ENCODE data around the gene GRXCR2.
"Not testable (repeated sequence)": the region's sequence is repeated elsewhere in the genome, so short reads cannot be mapped to it uniquely, and the experiment has no call there.

Gene GRXCR2

GRCh38 chr5:145872486-145872885 lies 328 bp downstream of the GRXCR2 start:
- no peak for DNase-seq

GRCh38 chr5:145869753-145870152 lies 3.1 kb downstream of the GRXCR2 start:
- DNase-seq = no peak

- DNase-seq = no peak
Measured at GRCh38 chr5:145867806-145868205, 5.0 kb downstream of the GRXCR2 start.

GRCh38 chr5:145864432-145864831 lies 8.4 kb downstream of the GRXCR2 start:
- not testable (repeated sequence) for DNase-seq

GRCh38 chr5:145863003-145863402 lies 9.8 kb downstream of the GRXCR2 start:
- no peak for DNase-seq

- no peak for DNase-seq
Measured at GRCh38 chr5:145859897-145860296, 12.9 kb downstream of the GRXCR2 start.

- no peak for DNase-seq
Measured at GRCh38 chr5:145859453-145859852, 13.4 kb downstream of the GRXCR2 start.

GRCh38 chr5:145858959-145859358 lies 13.9 kb downstream of the GRXCR2 start:
- DNase-seq = no peak

GRCh38 chr5:145856285-145856818 lies 16.5 kb downstream of the GRXCR2 start:
- DNase-seq = no peak

GRCh38 chr5:145855763-145856267 lies 17.0 kb downstream of the GRXCR2 start:
- DNase-seq = no peak

- DNase-seq = no peak
Measured at GRCh38 chr5:145854651-145855258, 18.1 kb downstream of the GRXCR2 start.

- no peak for DNase-seq
Measured at GRCh38 chr5:145853781-145854376, 18.9 kb downstream of the GRXCR2 start.

- no peak for DNase-seq
Measured at GRCh38 chr5:145852990-145853389, 19.8 kb downstream of the GRXCR2 start.

GRCh38 chr5:145848854-145849253 lies 24.0 kb downstream of the GRXCR2 start:
- DNase-seq = no peak

- DNase-seq = no peak
Measured at GRCh38 chr5:145847499-145848497, 25.0 kb downstream of the GRXCR2 start.

- DNase-seq = no peak
Measured at GRCh38 chr5:145846081-145846480, 26.7 kb downstream of the GRXCR2 start.

GRCh38 chr5:145841299-145841698 lies 31.5 kb downstream of the GRXCR2 start:
- no peak for DNase-seq

GRCh38 chr5:145840458-145841132 lies 32.2 kb downstream of the GRXCR2 start:
- no peak for DNase-seq

GRCh38 chr5:145838276-145838675 lies 34.5 kb downstream of the GRXCR2 start:
- DNase-seq = no peak

- DNase-seq = not testable (repeated sequence)
Measured at GRCh38 chr5:145836241-145836640, 36.6 kb downstream of the GRXCR2 start.

GRCh38 chr5:145835848-145836239 lies 37.0 kb downstream of the GRXCR2 start:
- no peak for DNase-seq
